Spinal cord (tissue), 10 donors: ENCODE measurements around the gene TEX264. TPM values are rescaled to one million over a fixed set of nuclear protein-coding genes. Genes with fewer than 3 reads are reported as not detected.

Experiments
- DNase-seq, 6 donors: peaks; one replicate each; pipeline versions ENCODE4 v3.0.0 to v3.0.0-alpha.2; 2013 to 2015; ENCODE audit warnings: low spot score in 6 of 6, low read depth in 4 of 6
- H3K27ac ChIP-seq: one replicate; pipeline ENCODE4 v1.5.1; 2013; ENCODE audit warnings: low read depth, low read length, control low read depth
- H3K27me3 ChIP-seq: one replicate; pipeline ENCODE4 v1.6.1; 2013; ENCODE audit warnings: low read length; ENCODE audit not compliant: control insufficient read depth, insufficient read depth
- H3K36me3 ChIP-seq: one replicate; pipeline ENCODE4 v1.6.1; 2013; ENCODE audit warnings: low read length; ENCODE audit not compliant: control insufficient read depth, insufficient read depth
- H3K4me1 ChIP-seq: one replicate; pipeline ENCODE4 v1.6.1; 2013; ENCODE audit warnings: low read length; ENCODE audit not compliant: control insufficient read depth, insufficient read depth
- H3K4me3 ChIP-seq: one replicate; pipeline ENCODE4 v1.5.1; 2013; ENCODE audit warnings: low read depth, low read length, control low read depth
- H3K9me3 ChIP-seq: one replicate; pipeline ENCODE4 v1.6.1; 2013; ENCODE audit warnings: low read length; ENCODE audit not compliant: control insufficient read depth, insufficient read depth
- WGBS: methylation state at CpG from one replicate; pipeline ENCODE4 v1.1.5; 2013; ENCODE audit warnings: missing lambda C conversion rate; ENCODE audit not compliant: insufficient coverage; 5-methylcytosine and 5-hydroxymethylcytosine counted together
- polyA plus RNA-seq, 2 donors: library from polyadenylated mRNA; unstranded; fragments of 120-200 nt; gene quantifications; one replicate each; pipeline ENCODE4 v1.2.1, GENCODE V29; 2013; ENCODE audit not compliant: insufficient read length in 2 of 2
- total RNA-seq, 2 donors: library from RNA; depleted of rRNA in 1 of 2; stranded (reverse); fragments of 120-200 nt in 1 of 2; fragments of >200 nt in 1 of 2; gene quantifications; one replicate each; pipeline versions ENCODE4 v1.2.3 to v1.2.4, GENCODE V29; 2013 to 2014
- donor health status: healthy.

Gene TEX264
- total and polyA plus RNA-seq, 4 donors, result 24.7 to 58.0 (median 48.4) TPM

DNA sequence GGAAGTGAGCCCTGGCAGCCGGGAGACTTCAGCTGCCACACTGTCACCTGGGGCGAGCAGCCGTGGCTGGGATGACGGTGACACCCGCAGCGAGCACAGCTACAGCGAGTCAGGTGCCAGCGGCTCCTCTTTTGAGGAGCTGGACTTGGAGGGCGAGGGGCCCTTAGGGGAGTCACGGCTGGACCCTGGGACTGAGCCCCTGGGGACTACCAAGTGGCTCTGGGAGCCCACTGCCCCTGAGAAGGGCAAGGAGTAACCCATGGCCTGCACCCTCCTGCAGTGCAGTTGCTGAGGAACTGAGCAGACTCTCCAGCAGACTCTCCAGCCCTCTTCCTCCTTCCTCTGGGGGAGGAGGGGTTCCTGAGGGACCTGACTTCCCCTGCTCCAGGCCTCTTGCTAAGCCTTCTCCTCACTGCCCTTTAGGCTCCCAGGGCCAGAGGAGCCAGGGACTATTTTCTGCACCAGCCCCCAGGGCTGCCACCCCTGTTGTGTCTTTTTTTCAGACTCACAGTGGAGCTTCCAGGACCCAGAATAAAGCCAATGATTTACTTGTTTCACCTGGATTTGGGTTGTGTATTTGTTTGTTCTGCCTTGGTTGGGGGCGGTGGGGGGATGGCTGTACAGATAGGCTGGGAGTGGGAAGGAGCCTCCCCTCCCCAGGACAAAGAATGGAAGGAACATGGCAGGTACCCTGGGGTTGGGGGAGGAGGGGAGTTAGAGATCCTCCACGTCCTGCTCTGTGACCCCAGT lies 32.9 kb downstream of the TEX264 start:
- H3K36me3 ChIP-seq, result peaks cover 55% of the 10 kb centered on the region
- no peak overlapping the region for H3K4me3 ChIP-seq
- DNase-seq, result no peak
- H3K27ac ChIP-seq, result no peak overlapping the region
- WGBS, result 33% methylated on average over 11 of the region's 12 CpGs
- no peaks in the 10 kb centered on the region for H3K9me3 ChIP-seq
- H3K4me1 ChIP-seq, result peaks cover 37% of the 10 kb centered on the region
- H3K27me3 ChIP-seq, result peaks cover 9% of the 10 kb centered on the region

DNA sequence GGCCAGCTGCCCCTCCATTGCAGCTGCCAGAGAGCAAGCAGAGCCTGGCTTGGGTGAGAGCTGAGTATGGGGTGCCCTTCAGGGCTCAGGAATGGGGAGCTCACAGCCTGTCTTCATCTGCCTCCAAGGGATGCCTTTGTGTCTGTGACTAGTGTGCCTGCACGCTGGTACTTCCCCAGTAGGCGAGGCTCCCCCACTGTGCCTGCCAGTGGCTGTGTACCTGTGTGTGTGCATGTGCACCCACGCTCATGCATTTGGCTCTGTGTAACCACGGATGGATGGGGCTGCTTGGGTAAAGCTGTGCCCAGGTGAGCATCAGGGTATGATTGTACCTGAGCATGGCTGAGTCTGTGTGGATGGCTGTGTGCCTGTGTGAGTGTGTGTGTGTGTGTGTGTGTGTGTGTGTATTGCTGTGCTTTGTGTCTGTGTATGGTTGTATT lies 33.5 kb downstream of the TEX264 start:
- no peak for DNase-seq
- Histone ChIP-seq H3K27ac (no peak overlapping the region), H3K36me3 (peaks cover 49% of the 10 kb centered on the region), H3K4me1 (peaks cover 37% of the 10 kb centered on the region), H3K27me3 (peaks cover 9% of the 10 kb centered on the region), H3K9me3 (no peaks in the 10 kb centered on the region), H3K4me3 (no peak overlapping the region)
- WGBS, result 83% methylated on average over 4 of the region's 4 CpGs

DNA sequence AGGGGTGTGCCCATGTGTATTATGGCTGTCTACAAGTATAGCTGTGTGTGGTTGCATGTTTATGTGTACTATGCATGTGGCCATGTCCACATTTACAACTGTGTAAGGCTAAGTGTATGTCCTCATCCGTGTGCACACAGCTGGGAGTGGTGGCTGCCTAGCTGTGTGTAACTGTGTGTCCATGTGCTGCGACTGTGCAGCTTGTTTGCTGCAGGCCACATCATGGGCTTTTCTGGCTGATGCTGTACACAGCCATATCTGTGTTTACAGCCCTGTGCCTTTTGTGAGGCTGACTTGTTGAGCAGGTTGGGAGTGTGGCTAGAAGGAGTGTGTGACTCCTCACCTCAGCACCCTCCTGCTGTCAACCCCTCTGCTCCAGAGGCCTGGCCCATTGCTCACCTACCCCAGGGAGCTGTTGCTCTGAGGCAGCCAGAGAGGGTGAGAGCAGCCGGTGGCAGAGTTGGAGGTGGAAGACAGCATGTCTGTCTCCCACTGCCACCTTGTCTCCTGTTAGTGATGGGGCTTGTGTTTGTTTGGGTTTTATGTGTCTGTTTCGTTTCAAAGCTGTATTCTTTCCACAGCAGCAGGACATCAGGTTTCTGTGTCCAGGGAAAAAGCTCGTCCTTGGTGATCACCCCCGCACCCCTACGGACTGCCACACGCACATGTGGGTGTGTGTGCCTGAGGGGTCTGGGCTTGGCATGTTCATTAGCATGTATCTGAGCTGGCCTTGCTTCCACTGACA lies 34.4 kb downstream of the TEX264 start:
- peaks cover 9% of the 10 kb centered on the region for H3K27me3 ChIP-seq
- H3K36me3 ChIP-seq, result peaks cover 39% of the 10 kb centered on the region
- WGBS, result 83% methylated on average over 7 of the region's 8 CpGs
- DNase-seq, result no peak
- H3K9me3 ChIP-seq, result no peaks in the 10 kb centered on the region
- H3K4me1 ChIP-seq, result peaks cover 37% of the 10 kb centered on the region
- no peak overlapping the region for H3K4me3 ChIP-seq
- H3K27ac ChIP-seq, result no peak overlapping the region

DNA sequence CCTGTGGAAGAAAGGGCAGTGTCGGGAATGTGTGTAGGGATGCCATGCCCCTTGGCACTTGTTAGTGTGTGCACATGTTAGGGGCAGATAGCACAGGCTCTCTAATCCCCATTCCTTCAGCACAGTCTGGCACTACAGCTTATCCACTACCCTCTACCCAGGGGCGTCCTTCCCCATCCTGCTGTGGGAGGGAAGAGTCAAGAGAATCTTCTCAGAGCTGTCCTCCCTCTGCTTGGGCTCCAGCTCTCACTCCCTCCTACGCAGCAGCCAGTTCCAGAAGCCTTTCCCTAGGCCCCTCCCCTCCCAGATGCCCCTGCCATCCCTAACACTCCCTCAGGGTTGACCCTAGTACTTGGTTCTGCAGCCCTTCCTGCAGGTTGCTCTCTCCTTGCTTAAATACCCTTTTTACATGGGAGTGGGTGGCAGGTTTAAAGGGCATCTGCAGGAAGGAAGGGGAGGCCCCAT lies 35.0 kb downstream of the TEX264 start:
- Histone ChIP-seq H3K4me3 (no peak overlapping the region), H3K4me1 (peaks cover 37% of the 10 kb centered on the region), H3K27ac (no peak overlapping the region), H3K36me3 (peaks cover 33% of the 10 kb centered on the region), H3K9me3 (no peaks in the 10 kb centered on the region), H3K27me3 (peaks cover 9% of the 10 kb centered on the region)
- no peak for DNase-seq
- WGBS, result 90% methylated on average over 1 of the region's 3 CpGs

DNA sequence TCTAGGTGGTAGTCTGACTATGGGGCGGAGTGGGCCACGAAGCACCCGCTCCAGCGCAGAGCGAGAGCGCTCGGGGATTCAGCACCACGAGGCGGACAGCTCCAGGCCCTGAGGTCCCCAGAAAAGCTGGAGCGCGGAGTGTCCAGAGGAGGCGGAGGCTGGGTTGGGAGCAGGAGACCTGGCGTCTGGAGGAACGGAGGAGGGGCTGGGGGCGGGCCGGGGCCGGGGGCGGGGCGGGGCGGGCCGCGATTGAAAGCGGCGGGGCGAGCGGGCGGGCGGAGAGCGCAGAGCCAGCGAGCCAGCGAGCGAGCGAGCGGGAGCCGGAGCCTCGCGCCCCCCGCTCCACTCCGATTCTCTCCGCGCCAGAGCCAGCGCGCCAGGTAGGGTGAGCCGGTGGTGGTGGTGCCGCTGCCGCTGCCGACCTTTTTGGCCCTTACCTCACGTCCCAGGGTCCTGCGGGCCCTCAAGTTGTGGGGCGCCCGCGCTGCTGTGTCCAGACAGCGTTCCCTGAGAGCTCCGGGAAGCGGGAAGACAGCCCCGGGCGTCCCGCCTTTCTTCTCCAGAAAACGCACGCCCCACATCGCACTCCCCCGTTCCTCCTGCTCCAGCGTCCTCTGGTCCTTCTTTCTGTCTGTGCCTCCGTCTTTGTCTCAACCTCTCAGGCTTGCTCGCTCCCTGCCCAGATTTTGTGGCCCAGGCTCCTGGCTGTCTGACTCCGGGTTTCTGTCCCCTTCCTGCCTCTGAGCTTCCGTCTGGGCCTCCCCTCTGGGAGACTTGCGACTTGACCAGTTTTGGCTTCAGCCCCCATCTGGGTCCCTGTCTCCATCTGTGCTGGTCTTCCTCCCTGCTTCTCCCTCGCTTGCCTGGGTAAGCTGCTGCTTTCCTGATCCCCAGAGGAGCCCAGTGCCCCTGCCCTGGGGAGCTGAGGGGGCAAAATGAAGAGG lies 36.0 kb downstream of the TEX264 start, which contains the start of gene GRM2:
TSS of gene GRM2 (plus strand) at position 281 of the 944 bp plus-strand sequence. CDS start 1,916 bp downstream, outside the sequence.
- Histone ChIP-seq H3K4me1 (peaks cover 37% of the 10 kb centered on the region), H3K27me3 (peaks cover 9% of the 10 kb centered on the region), H3K36me3 (peaks cover 29% of the 10 kb centered on the region), H3K4me3 (peak within 1 kb of the TSS; percentile 35), H3K27ac (no peak within 1 kb of the TSS), H3K9me3 (no peaks in the 10 kb centered on the region)
- DNase-seq, result peak in 5 of 6 donors; percentile 52 to 92 (median 71)
- WGBS, result under 1% methylated on average over 61 of the region's 69 CpGs

DNA sequence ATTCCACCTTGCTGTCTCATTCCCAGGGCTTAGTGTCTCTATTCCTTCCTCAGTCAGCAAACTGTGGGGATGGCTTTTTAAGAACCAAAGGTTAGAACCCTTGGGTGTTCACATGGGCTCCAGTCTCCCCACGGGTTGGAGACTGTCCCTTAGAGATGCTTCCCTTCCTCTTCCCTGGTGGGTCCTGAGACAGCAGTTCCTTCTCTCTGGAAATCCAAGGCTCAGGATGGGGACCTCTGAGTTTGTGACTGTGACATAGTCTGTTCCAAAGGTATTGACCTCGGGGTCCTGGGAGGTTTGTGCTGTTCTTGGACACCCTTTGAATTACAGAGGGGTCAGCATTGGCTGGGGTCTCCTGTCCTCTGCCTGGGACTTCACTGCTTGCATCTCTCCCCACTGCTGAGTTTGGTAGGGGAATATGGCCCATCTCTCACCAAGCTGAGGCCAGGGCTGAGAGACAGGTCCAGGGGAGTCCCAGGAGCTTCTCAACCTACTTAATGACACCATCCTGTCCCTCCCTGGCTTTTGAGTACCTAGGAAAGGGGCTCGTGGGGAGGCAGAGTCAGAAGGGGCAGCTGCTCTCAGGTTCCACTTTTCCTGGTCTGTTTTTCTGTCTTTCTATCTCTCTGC lies 37.3 kb downstream of the TEX264 start:
- Histone ChIP-seq H3K4me1 (peaks cover 33% of the 10 kb centered on the region), H3K27me3 (peaks cover 9% of the 10 kb centered on the region), H3K27ac (no peak overlapping the region), H3K9me3 (no peaks in the 10 kb centered on the region), H3K36me3 (peaks cover 29% of the 10 kb centered on the region), H3K4me3 (no peak overlapping the region)
- no peak for DNase-seq
- 88% methylated on average over 3 of the region's 3 CpGs for WGBS

DNA sequence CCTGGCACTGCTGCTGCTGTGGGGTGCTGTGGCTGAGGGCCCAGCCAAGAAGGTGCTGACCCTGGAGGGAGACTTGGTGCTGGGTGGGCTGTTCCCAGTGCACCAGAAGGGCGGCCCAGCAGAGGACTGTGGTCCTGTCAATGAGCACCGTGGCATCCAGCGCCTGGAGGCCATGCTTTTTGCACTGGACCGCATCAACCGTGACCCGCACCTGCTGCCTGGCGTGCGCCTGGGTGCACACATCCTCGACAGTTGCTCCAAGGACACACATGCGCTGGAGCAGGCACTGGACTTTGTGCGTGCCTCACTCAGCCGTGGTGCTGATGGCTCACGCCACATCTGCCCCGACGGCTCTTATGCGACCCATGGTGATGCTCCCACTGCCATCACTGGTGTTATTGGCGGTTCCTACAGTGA lies 38.0 kb downstream of the TEX264 start:
- no peak for DNase-seq
- Histone ChIP-seq H3K27ac (no peak overlapping the region), H3K4me3 (no peak overlapping the region), H3K9me3 (no peaks in the 10 kb centered on the region), H3K36me3 (peaks cover 23% of the 10 kb centered on the region), H3K4me1 (peaks cover 28% of the 10 kb centered on the region), H3K27me3 (peaks cover 9% of the 10 kb centered on the region)
- WGBS, result 91% methylated on average over 17 of the region's 17 CpGs

DNA sequence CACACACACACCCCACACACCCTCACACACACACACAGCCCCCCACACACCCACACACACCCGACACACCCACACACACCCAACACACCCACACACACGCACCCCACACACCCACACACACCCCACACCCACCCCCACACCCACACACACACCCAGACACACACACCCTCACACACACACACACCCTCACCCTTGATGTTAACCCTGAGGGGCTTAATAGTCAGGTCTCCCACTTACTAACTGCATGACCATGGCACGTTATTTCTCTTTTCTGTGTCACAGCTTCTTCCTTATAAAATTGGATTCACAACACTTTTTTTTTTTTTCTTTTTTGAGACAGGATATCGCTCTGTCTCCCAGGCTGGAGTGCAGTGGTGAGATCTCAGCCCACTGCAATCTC lies 38.6 kb downstream of the TEX264 start:
- Histone ChIP-seq H3K4me3 (no peak overlapping the region), H3K9me3 (no peaks in the 10 kb centered on the region), H3K27me3 (peaks cover 9% of the 10 kb centered on the region), H3K36me3 (peaks cover 17% of the 10 kb centered on the region), H3K4me1 (peaks cover 22% of the 10 kb centered on the region), H3K27ac (no peak overlapping the region)
- WGBS, result 69% methylated on average over 4 of the region's 4 CpGs
- peak in 1 of 6 donors; percentile 31 for DNase-seq
